AG09319 (cell line): Measurements from ENCODE around the gene FHL2.

Source experiments
- DNase-seq: peaks from one replicate; pipeline ENCODE4 v3.0.0-alpha.2; 2010; ENCODE audit warnings: low read depth; ENCODE audit errors: extremely low read depth
- CTCF ChIP-seq: IDR thresholded peaks from 2 replicates; pipeline ENCODE4 v1.5.1; 2011; ENCODE audit warnings: low read depth, mild to moderate bottlenecking, inconsistent platforms, low read length, moderate library complexity

FHL2 gene

GRCh38 chr2:105369777-105370690, 28.8 kb downstream of the FHL2 start:
- DNase-seq = peak; percentile 67
- peak; percentile 89 for TF ChIP-seq CTCF

GRCh38 chr2:105368759-105369408, 30.0 kb downstream of the FHL2 start:
- TF ChIP-seq CTCF = no peak
- no peak for DNase-seq

GRCh38 chr2:105365206-105365605, 33.6 kb downstream of the FHL2 start:
- DNase-seq = no peak
- TF ChIP-seq CTCF = no peak

- no peak for TF ChIP-seq CTCF
- no peak for DNase-seq
Measured at GRCh38 chr2:105364436-105365139, 34.3 kb downstream of the FHL2 start.

GRCh38 chr2:105362862-105363591, 35.8 kb downstream of the FHL2 start:
- TF ChIP-seq CTCF = no peak
- DNase-seq = no peak

- no peak for DNase-seq
- no peak for TF ChIP-seq CTCF
Measured at GRCh38 chr2:105361102-105361889, 37.6 kb downstream of the FHL2 start.
